CD4-positive, alpha-beta T cell treated with Interleukin-17A for 1 hour (primary cell): ENCODE measurements around the gene ALG9.

Experiments
- DNase-seq: peaks from one replicate; pipeline ENCODE4 v3.0.0-alpha.2; 2020

Gene ALG9

DNA sequence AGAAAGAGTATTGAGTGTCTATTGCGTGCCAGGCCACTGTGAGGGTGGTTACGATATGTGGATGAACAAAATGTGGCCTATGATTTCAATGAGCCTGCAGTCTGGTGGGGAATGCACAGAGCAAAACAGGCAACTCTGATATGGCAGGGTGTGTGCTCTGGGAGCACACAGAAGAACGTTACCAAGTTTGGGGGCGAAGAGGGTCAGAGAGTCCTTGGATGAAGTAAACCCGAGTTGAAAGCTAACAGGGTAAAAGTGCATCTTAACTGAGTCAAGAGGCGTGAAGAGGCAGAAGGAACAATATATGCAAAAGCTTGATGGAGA lies 8.2 kb upstream of the ALG9 start:
- DNase-seq: no peak

GRCh38 chr11:111878849-111879636 lies 7.7 kb upstream of the ALG9 start, which contains the start of the genes CFAP68 and FDXACB1:
Gene CFAP68 (plus strand): TSS chr11:111879541. CDS start chr11:111879561, 20 bp downstream.
Gene FDXACB1 (minus strand): TSS chr11:111879165. CDS start chr11:111879132, 33 bp downstream.
- DNase-seq: peak; percentile 97

GRCh38 chr11:111878385-111878848 lies 7.0 kb upstream of the ALG9 start:
- no peak for DNase-seq

DNA sequence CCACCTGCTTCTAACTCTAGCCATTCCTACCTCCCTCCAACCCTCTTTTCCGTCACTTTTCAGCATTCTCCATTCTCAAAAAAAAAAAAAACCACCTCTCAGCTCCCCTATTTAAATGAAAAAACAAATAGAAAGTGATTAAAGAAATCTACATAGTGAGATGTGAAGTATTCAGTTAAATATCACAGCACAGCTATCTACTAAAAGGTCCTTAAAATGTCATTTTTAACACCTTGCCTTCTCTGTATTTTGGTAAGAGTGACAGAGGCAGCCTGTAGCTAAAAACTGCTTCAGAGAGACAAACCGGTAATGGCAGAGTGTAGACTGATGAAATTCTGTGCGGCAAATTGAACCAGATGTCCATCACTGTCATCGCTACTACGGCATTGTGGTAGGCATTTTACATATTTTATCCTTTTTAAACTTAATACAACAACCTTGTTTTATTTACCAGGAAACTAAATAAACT lies 346 bp upstream of the ALG9 start:
- no peak for DNase-seq

DNA sequence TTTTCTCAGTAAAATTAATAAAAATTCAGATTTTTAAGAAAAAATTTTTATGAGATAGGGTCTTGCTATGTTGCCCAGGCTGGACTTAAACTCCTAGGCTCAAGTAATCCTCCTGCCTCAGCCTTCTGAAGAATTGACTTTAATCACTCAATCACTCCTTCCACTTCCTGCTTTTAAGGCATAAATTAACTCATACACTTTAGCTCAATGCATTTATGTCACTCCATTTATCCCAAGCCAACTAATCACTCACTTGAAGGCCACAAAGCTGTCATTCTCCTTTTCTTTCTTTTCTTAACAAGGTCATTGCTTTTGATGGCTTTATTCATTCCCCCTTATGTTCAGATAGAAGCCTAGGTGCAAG lies 877 bp downstream of the ALG9 start:
- no peak for DNase-seq

DNA sequence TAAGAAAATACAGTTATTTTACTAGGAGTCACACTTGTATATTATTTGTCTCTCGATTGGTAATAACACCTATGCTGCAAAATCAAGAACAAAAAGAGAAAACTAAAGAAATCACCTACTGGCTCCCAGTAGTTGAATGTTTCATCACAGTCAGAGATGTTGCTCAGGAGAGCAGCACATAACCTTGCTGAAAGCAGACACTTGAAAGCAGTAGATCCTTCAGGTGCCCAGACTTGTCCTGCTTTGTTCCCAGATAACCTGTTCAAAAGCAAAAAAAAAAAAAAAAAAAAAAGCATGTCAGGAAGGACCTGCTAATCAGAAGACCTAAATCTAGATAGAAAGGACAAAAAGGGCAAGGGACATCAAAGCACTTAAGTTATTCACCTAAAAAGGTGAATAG lies 1.3 kb downstream of the ALG9 start:
- no peak for DNase-seq

DNA sequence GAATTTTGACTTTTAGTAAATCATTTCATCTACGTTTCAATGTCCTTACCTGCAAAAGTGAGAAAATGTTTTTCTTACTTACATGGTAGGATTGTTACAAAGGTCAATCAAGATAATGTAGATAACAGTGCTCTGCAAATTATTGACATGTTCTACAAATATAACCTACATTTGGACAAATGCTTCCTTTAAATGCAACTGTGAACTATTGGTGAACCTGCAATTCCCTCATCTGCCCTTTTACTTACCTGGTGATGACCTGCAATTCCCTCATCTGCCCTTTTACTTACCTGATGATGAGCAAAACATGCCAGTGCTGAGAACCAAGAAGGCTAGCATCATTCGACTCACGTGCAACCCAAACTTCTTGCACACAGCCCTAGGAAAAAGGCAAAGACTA lies 11.1 kb downstream of the ALG9 start:
- no peak for DNase-seq

GRCh38 chr11:111855506-111855905 lies 15.9 kb downstream of the ALG9 start:
- DNase-seq: no peak

DNA sequence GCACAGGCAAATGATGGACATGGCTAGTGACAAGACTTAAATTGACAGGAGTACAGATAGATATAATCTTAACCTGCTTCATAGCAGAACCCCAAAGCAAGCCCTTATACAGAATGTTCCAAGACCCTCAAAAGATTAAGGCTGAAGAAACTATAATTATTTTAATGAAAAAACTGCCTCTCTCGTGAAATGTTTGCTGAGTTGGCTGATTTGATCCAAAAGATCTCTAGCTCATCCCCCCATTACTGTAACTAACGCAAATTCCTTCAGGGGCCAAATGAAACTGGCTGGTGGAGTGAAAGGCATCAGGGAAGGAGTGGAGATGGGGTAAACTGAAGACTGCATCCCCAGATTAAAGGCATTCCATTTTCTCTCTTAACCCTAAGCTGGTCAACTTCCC lies 19.3 kb downstream of the ALG9 start:
- DNase-seq: no peak

GRCh38 chr11:111851636-111852035 lies 19.7 kb downstream of the ALG9 start:
- DNase-seq: no peak

GRCh38 chr11:111851067-111851466 lies 20.3 kb downstream of the ALG9 start:
- no peak for DNase-seq

DNA sequence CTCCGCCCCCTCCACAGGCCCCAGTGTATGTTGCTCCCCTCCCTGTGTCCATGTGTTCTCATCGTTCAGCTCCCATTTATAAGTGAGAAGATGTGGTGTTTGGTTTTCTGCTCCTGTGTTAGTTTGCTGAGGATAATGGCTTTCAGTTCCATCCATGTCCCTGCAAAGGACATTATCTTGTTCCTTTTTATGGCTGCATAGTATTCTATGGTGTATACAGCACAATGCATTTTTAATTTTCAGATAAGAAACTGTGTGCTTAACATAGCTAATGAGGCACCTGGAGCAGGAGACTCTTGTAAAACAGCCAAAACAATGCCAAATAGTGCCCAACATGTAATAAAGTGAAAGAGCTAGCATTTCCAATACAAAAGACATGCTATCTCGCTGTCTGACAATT lies 21.8 kb downstream of the ALG9 start:
- DNase-seq: no peak

- DNase-seq: no peak
Observed at GRCh38 chr11:111846636-111847035, 24.7 kb downstream of the ALG9 start.

- DNase-seq: no peak
Observed at GRCh38 chr11:111846063-111846462, 25.3 kb downstream of the ALG9 start.

GRCh38 chr11:111845276-111846028 lies 25.9 kb downstream of the ALG9 start:
- DNase-seq: no peak

DNA sequence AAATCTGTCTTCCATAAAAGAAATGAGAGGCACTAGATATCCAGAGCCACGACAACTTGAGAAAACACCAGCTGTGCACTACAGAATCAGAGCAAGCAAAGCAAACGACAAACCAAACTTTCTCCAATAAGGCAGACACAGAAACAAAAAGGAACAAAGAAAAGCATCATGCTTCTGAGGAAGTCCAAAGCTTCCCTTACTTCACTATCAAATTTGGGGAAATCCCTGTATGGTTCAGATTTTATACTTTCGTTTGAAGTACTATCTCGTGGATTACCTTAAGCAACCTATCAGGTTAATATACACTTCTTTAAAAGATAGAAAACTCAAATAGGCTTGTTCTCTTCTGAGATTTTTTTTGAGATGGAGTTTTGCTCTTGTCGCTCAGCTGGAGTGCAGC lies 27.7 kb downstream of the ALG9 start:
- DNase-seq: no peak

GRCh38 chr11:111841370-111842053 lies 29.9 kb downstream of the ALG9 start:
- peak; percentile 84 for DNase-seq

- no peak for DNase-seq
Observed at GRCh38 chr11:111840143-111840542, 31.2 kb downstream of the ALG9 start.

GRCh38 chr11:111838054-111838453 lies 33.3 kb downstream of the ALG9 start:
- no peak for DNase-seq

DNA sequence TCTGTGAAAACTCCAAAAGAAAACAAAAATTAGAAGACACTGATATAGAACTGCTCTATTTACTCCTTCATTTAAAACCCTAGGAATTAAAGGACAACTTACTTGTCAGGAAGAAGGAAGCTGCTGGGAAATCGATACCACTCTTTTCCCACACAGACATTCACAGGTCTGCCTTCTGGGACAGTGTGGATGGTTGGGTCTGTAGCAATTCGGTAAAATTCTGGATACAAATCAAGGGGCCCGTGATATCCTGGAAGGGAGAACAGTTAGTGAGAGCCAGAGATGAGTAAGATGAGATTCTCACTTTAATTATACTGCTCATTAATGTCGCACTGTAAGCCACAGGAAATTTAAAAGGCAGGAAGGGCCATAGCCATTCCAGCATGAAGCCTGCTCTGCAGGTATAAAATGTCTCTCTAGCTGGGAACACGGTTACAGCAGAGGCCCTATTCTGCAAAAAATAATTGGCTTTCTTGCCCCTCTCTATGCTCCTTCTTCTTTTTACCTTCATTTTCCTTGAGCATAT lies 34.0 kb downstream of the ALG9 start:
- no peak for DNase-seq

- no peak for DNase-seq
Observed at GRCh38 chr11:111836721-111837120, 34.7 kb downstream of the ALG9 start.

DNA sequence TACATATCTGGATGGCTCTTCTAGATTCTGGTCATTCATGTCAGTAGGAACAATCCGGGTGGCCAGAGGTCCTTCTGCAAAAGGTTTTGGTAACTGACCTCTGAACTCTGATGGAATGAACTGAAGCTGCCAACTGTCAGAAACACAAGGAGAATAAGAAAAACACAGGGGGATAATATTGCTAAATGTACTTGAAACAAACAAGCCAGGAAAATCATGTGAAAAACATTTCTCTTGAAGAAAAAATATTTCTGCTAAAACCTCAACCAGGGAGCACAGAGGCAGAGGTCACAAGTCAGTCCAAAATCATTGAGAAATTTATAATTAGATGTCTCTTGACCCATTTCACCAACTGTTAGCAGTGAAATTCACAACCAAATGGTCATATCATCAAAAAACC lies 35.2 kb downstream of the ALG9 start:
- DNase-seq: no peak

- no peak for DNase-seq
Observed at GRCh38 chr11:111835665-111836064, 35.7 kb downstream of the ALG9 start.
